ENCODE measurements around the gene UBR2.
A peak's percentile ranks its signal among the peaks of the same experiment; 100 is the strongest.

UBR2 gene

DNA sequence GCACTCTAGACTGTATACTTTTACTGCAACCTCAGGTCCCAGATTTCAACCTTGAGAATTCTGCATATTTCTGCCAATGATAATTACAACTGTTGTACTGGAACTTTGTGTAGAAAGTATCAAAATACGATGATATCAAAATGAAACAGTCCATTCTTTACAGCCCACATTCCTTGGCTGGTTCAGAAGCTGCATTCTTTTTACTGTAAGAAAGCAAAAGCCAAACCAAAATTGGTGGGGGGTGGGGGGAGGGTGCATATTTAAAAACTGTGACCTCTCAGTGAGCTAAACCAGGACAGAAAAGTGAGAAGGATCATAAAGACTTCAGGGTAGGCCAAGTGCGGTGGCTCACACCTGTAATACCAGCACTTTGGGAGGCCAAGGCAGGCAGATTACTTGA is 41.8 kb upstream of the UBR2 start:
- Histone ChIP-seq H2AFZ (ENCODE audit: low read length) (no peak overlapping the region), H3K9me3 (replicated peaks in 1 of 2; ENCODE audit: control insufficient read depth in 2 of 2, insufficient read depth in 1 of 2, low read depth in 1 of 2, low read length in 2 of 2) (no peaks in the 10 kb centered on the region), H2BK5ac (ENCODE audit: low read length) (no peak overlapping the region), H2AK5ac (ENCODE audit: low read depth, low read length) (no peak overlapping the region), H2BK12ac (ENCODE audit: low read length) (no peak overlapping the region), H2BK15ac (ENCODE audit: low read length) (no peak overlapping the region), H3K18ac (ENCODE audit: low read length) (no peak overlapping the region), H3K14ac (ENCODE audit: low read length) (no peak overlapping the region), H3K4me2 (ENCODE audit: insufficient read depth, low read length, poor library complexity, severe bottlenecking) (no peak overlapping the region), H3K27me3 (ENCODE audit: control insufficient read depth in 3 of 3, insufficient read depth in 3 of 3, low read depth in 1 of 3, low read length in 3 of 3) (peaks cover 0 to 2% (median 0%) of the 10 kb centered on the region in 3 experiments), H3K4me1 (ENCODE audit: control insufficient read depth in 2 of 2, insufficient read depth in 1 of 2, low read depth in 1 of 2, low read length in 2 of 2) (no peaks in the 10 kb centered on the region), H3K4ac (ENCODE audit: low read length) (no peak overlapping the region), H3K23ac (ENCODE audit: low read depth, low read length, poor library complexity) (no peak overlapping the region), H3K4me3 (ENCODE audit: low read length in 2 of 2) (no peak overlapping the region), H3K36me3 (replicated peaks in 1 of 2; ENCODE audit: control insufficient read depth in 2 of 2, insufficient read depth in 2 of 2, low read length in 2 of 2) (no peaks in the 10 kb centered on the region), H3K79me1 (ENCODE audit: low read depth, low read length) (no peaks in the 10 kb centered on the region), H4K8ac (ENCODE audit: low read depth, low read length) (no peak overlapping the region), H3K27ac (replicated peaks; ENCODE audit: low read length) (no peak overlapping the region), H4K91ac (ENCODE audit: low read depth, low read length, poor library complexity) (no peak overlapping the region), H3K9ac (ENCODE audit: low read depth, low read length, poor library complexity) (no peak overlapping the region), H2BK120ac (ENCODE audit: low read depth, low read length) (no peak overlapping the region)
- WGBS, 2 donors (ENCODE audit: extremely low coverage in 2 of 2, insufficient read length in 2 of 2, insufficient replicate concordance in 1 of 2), result no CpG with 5 or more reads among the region's 2 CpGs
- DNase-seq (ENCODE audit: low spot score), result no peak

GRCh38 chr6:42522942-42523814 is 40.7 kb upstream of the UBR2 start:
- no peaks in the 10 kb centered on the region for H3K9me3 ChIP-seq (replicated peaks in 1 of 2; ENCODE audit: control insufficient read depth in 2 of 2, insufficient read depth in 1 of 2, low read depth in 1 of 2, low read length in 2 of 2)
- H3K4me3 ChIP-seq (ENCODE audit: low read length in 2 of 2), result no peak overlapping the region
- no peak overlapping the region for H2BK120ac ChIP-seq (ENCODE audit: low read depth, low read length)
- no peaks in the 10 kb centered on the region for H3K79me1 ChIP-seq (ENCODE audit: low read depth, low read length)
- H3K36me3 ChIP-seq (replicated peaks in 1 of 2; ENCODE audit: control insufficient read depth in 2 of 2, insufficient read depth in 2 of 2, low read length in 2 of 2), result no peaks in the 10 kb centered on the region
- no peak overlapping the region for H2BK15ac ChIP-seq (ENCODE audit: low read length)
- no peak overlapping the region for H2AK5ac ChIP-seq (ENCODE audit: low read depth, low read length)
- no peak overlapping the region for H3K9ac ChIP-seq (ENCODE audit: low read depth, low read length, poor library complexity)
- H4K91ac ChIP-seq (ENCODE audit: low read depth, low read length, poor library complexity), result no peak overlapping the region
- H3K4ac ChIP-seq (ENCODE audit: low read length), result no peak overlapping the region
- 100% methylated on average over 1 of the region's 8 CpGs; no CpG with 5 or more reads in 1 of the 2 donors for WGBS, 2 donors (ENCODE audit: extremely low coverage in 2 of 2, insufficient read length in 2 of 2, insufficient replicate concordance in 1 of 2)
- no peak overlapping the region for H3K18ac ChIP-seq (ENCODE audit: low read length)
- H2BK12ac ChIP-seq (ENCODE audit: low read length), result no peak overlapping the region
- no peak overlapping the region for H2BK5ac ChIP-seq (ENCODE audit: low read length)
- peaks cover 0 to 2% (median 0%) of the 10 kb centered on the region in 3 experiments for H3K27me3 ChIP-seq (ENCODE audit: control insufficient read depth in 3 of 3, insufficient read depth in 3 of 3, low read depth in 1 of 3, low read length in 3 of 3)
- no peak overlapping the region for H4K8ac ChIP-seq (ENCODE audit: low read depth, low read length)
- DNase-seq (ENCODE audit: low spot score), result no peak
- H3K14ac ChIP-seq (ENCODE audit: low read length), result no peak overlapping the region
- no peak overlapping the region for H3K23ac ChIP-seq (ENCODE audit: low read depth, low read length, poor library complexity)
- H2AFZ ChIP-seq (ENCODE audit: low read length), result peak overlapping the region; percentile 11
- H3K27ac ChIP-seq (replicated peaks; ENCODE audit: low read length), result no peak overlapping the region
- no peaks in the 10 kb centered on the region for H3K4me1 ChIP-seq (ENCODE audit: control insufficient read depth in 2 of 2, insufficient read depth in 1 of 2, low read depth in 1 of 2, low read length in 2 of 2)
- no peak overlapping the region for H3K4me2 ChIP-seq (ENCODE audit: insufficient read depth, low read length, poor library complexity, severe bottlenecking)

DNA sequence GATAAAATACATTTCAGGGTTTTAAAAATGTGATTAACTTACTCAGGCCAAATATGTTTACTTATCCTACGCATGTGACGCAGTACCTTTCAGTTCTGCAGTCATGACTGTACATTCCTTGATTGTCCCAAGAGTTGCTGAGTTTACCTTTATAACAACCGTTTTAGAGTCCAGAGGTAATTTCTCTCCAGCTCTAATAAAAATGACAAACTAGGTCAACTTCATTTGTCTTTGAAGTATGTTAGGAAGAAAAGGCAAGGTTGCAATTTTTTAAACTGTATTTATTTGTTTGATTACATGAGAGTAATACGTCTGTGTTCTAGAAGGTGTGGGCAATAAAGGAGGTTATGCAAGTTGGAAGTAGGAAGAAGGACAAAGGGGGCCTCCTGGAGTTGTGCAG is 38.6 kb upstream of the UBR2 start:
- Histone ChIP-seq H2AK5ac (ENCODE audit: low read depth, low read length) (no peak overlapping the region), H3K4me3 (ENCODE audit: low read length in 2 of 2) (no peak overlapping the region), H3K9ac (ENCODE audit: low read depth, low read length, poor library complexity) (no peak overlapping the region), H3K79me1 (ENCODE audit: low read depth, low read length) (no peaks in the 10 kb centered on the region), H3K4me2 (ENCODE audit: insufficient read depth, low read length, poor library complexity, severe bottlenecking) (no peak overlapping the region), H4K8ac (ENCODE audit: low read depth, low read length) (no peak overlapping the region), H3K9me3 (replicated peaks in 1 of 2; ENCODE audit: control insufficient read depth in 2 of 2, insufficient read depth in 1 of 2, low read depth in 1 of 2, low read length in 2 of 2) (no peaks in the 10 kb centered on the region), H2AFZ (ENCODE audit: low read length) (no peak overlapping the region), H3K18ac (ENCODE audit: low read length) (no peak overlapping the region), H3K36me3 (replicated peaks in 1 of 2; ENCODE audit: control insufficient read depth in 2 of 2, insufficient read depth in 2 of 2, low read length in 2 of 2) (no peaks in the 10 kb centered on the region), H3K14ac (ENCODE audit: low read length) (no peak overlapping the region), H2BK12ac (ENCODE audit: low read length) (no peak overlapping the region), H3K27ac (replicated peaks; ENCODE audit: low read length) (no peak overlapping the region), H3K4me1 (ENCODE audit: control insufficient read depth in 2 of 2, insufficient read depth in 1 of 2, low read depth in 1 of 2, low read length in 2 of 2) (no peaks in the 10 kb centered on the region), H3K4ac (ENCODE audit: low read length) (no peak overlapping the region), H3K23ac (ENCODE audit: low read depth, low read length, poor library complexity) (no peak overlapping the region), H4K91ac (ENCODE audit: low read depth, low read length, poor library complexity) (no peak overlapping the region), H3K27me3 (ENCODE audit: control insufficient read depth in 3 of 3, insufficient read depth in 3 of 3, low read depth in 1 of 3, low read length in 3 of 3) (peaks cover 0 to 2% (median 0%) of the 10 kb centered on the region in 3 experiments), H2BK5ac (ENCODE audit: low read length) (no peak overlapping the region), H2BK120ac (ENCODE audit: low read depth, low read length) (no peak overlapping the region), H2BK15ac (ENCODE audit: low read length) (no peak overlapping the region)
- no peak for DNase-seq (ENCODE audit: low spot score)
- no CpG with 5 or more reads among the region's 4 CpGs for WGBS, 2 donors (ENCODE audit: extremely low coverage in 2 of 2, insufficient read length in 2 of 2, insufficient replicate concordance in 1 of 2)

- Histone ChIP-seq H2BK15ac (ENCODE audit: low read length) (no peak overlapping the region), H4K8ac (ENCODE audit: low read depth, low read length) (no peak overlapping the region), H4K91ac (ENCODE audit: low read depth, low read length, poor library complexity) (no peak overlapping the region), H3K4me1 (ENCODE audit: control insufficient read depth in 2 of 2, insufficient read depth in 1 of 2, low read depth in 1 of 2, low read length in 2 of 2) (no peaks in the 10 kb centered on the region), H3K27me3 (ENCODE audit: control insufficient read depth in 3 of 3, insufficient read depth in 3 of 3, low read depth in 1 of 3, low read length in 3 of 3) (peaks cover 0 to 2% (median 0%) of the 10 kb centered on the region in 3 experiments), H2AK5ac (ENCODE audit: low read depth, low read length) (no peak overlapping the region), H2BK5ac (ENCODE audit: low read length) (no peak overlapping the region), H3K14ac (ENCODE audit: low read length) (no peak overlapping the region), H2BK12ac (ENCODE audit: low read length) (no peak overlapping the region), H2AFZ (ENCODE audit: low read length) (no peak overlapping the region), H3K4ac (ENCODE audit: low read length) (no peak overlapping the region), H3K23ac (ENCODE audit: low read depth, low read length, poor library complexity) (no peak overlapping the region), H3K4me3 (ENCODE audit: low read length in 2 of 2) (no peak overlapping the region), H3K27ac (replicated peaks; ENCODE audit: low read length) (no peak overlapping the region), H3K9me3 (replicated peaks in 1 of 2; ENCODE audit: control insufficient read depth in 2 of 2, insufficient read depth in 1 of 2, low read depth in 1 of 2, low read length in 2 of 2) (no peaks in the 10 kb centered on the region), H3K4me2 (ENCODE audit: insufficient read depth, low read length, poor library complexity, severe bottlenecking) (no peak overlapping the region), H3K36me3 (replicated peaks in 1 of 2; ENCODE audit: control insufficient read depth in 2 of 2, insufficient read depth in 2 of 2, low read length in 2 of 2) (no peaks in the 10 kb centered on the region), H3K79me1 (ENCODE audit: low read depth, low read length) (no peaks in the 10 kb centered on the region), H3K9ac (ENCODE audit: low read depth, low read length, poor library complexity) (no peak overlapping the region), H2BK120ac (ENCODE audit: low read depth, low read length) (no peak overlapping the region), H3K18ac (ENCODE audit: low read length) (no peak overlapping the region)
- no CpG with 5 or more reads among the region's 3 CpGs for WGBS, 2 donors (ENCODE audit: extremely low coverage in 2 of 2, insufficient read length in 2 of 2, insufficient replicate concordance in 1 of 2)
- DNase-seq (ENCODE audit: low spot score), result no peak
Measured at GRCh38 chr6:42526616-42527015, 37.2 kb upstream of the UBR2 start.

Measured in neuronal stem cell (in vitro differentiated cells).